Fibroblast of skin of back (primary cell): Measurements from ENCODE around the gene DNAJC22. TPM values are rescaled to one million over a fixed set of nuclear protein-coding genes. Genes with fewer than 3 reads are reported as not detected.
"Not testable (repeated sequence)": the region's sequence is repeated elsewhere in the genome, so short reads cannot be mapped to it uniquely, and the experiment has no call there.

Experiments used
- DNase-seq: peaks from one replicate; pipeline ENCODE4 v3.0.0-alpha.2; 2013
- polyA plus RNA-seq, 2 experiments: library from polyadenylated mRNA; unstranded; fragments of 120-200 nt; gene quantifications; one replicate each; pipeline ENCODE4 v1.2.1, GENCODE V29; 2013; ENCODE audit not compliant: insufficient read length in 2 of 2

The DNAJC22 gene
- 0.79 TPM for polyA plus RNA-seq (2013, experiment 1 of 2; ENCODE audit: insufficient read length)
- polyA plus RNA-seq (2013, experiment 2 of 2; ENCODE audit: insufficient read length): 1.2 TPM

DNA sequence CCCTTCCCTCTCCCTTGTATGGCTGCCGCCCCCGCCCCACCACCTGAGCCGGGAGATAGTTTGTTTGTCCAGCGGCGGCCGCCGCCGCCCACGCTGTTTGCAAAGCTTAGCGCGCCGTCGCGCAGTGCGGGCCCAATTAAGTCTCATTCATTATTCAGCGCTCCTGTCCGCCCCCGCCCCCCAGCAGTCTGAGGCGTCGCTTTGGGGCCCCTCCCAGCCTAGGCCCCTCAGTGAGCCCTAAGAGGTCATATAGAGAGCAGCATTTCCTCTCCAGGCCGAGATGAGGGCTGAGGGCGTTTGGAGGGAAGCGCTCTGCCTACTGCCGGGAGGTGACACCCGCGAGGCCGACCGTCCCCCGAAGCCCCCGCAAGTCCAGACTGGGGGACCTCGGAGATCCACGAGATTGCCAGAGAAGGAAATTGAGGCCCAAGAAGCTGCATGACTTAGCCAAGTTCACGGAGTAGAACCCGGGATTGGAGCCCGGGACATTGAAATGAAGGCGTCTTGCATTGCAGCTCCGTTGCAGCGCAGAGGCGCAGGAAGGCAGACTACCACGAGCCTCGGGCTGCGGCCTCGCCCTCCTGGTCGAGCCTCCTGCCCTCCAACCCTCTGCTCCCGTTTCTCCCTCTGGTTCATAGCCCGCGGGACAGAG lies at the start of gene DNAJC22:
Gene DNAJC22, plus strand, starts transcription at position 230 of the 652 bp plus-strand sequence. CDS start 1,985 bp downstream, outside the sequence.
- DNase-seq: no peak

DNA sequence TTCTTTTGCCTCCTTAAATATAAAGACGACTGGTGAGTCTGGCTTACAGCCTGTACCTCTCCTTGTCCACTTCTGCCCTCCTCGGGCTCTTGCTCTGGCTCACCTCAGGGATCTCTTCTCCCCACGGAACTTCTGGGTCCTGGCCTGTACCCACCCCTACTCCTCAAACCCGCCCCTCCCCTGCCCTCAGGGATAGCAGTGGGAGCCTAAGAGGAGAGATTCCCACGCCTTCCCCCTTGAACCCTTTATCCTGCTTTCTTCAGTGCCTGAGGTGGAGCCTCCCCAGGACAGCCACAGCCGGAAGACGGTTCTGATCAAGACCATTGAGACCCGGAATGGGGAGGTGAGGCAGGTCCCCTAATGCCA lies 49.0 kb upstream of the DNAJC22 start:
- no peak for DNase-seq

DNA sequence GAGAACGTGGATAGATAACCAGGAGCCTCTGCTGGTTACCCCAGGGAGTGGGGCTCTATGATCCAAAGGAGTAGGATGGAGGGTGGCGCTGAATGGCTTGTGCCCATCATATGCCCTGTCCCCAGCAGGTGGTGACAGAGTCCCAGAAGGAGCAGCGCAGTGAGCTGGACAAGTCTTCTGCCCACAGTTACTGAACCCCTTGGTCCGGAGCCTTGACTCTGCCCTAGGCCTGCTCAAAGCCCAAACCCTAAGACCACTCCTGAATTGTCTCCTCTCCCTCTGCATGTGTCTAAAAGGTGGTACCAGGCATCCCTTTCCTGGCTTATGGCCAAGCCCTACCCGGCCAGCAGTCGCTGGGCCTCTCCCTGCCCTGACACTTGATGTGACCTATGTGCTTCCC lies 48.5 kb upstream of the DNAJC22 start:
- DNase-seq: no peak

DNA sequence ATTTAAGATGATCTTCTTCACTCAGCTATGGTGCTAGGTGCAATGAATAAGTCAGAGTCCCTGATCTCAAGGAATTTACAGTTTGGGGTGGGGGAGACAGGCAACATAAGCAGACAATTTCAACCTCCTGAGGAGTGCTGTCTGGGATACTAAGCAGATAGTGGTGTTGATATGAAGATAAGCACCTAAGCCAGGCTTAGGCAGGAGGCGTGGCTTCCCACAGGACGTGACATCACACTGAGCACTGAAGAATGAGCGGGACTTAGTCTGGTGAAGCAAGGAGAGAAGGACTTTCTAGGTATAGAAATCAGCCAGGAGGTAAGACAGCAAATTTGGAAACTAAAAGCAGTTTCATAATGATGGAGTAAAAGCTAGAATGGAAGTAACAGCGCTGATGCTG lies 44.9 kb upstream of the DNAJC22 start:
- no peak for DNase-seq

DNA sequence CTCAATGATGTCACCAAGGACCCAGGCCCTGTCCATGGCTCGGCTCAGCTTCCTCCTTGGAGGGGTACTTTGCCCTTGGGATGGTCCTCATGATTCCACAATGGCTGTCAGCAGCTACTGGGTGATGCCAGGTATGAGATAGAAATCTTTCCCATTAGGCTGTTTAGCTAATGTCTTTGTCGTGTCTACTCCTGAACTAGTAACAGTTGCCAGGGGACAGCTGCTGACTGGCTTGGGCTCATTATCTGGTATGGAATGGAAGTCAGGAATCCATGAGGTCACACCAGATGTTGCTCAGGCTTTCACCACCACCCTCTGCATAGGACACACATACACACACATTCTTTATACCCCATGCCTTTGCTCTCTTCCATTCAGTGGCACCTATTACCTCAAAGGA lies 42.5 kb upstream of the DNAJC22 start:
- peak; percentile 45 for DNase-seq

DNA sequence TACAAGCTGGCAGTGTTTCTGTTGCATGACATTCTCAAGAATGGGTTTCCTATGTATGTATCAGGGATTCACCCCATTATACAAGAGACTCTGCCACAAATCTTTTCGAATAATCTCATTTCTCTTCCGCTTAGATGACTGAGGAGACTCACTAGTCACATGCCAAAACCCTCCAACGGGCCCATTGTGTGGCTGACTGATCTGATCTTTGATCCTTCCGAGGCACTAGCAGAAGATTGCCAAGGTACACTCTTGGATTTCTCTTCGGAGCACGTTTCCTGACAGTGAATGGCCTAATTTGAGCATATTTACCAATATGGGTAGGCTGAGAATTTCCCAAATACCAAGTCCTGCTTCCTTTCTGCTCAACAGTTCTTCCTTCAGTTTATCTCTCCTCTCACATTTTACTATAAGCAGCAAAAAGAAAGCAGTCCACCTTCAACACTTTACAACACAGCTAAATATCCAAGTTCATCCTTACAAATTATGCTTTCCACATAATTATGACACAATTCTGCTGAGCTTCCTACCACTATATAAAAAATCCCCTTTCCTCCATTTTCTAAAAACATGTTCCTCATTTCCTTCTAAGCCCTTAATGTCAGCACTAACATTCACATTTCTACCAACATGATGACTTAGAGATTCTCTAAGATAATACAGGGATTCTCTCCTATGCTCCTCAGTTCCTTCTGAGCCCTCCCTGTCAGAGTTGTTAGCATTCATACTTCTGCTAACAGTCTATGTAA lies 40.8 kb upstream of the DNAJC22 start:
- DNase-seq: no peak

DNA sequence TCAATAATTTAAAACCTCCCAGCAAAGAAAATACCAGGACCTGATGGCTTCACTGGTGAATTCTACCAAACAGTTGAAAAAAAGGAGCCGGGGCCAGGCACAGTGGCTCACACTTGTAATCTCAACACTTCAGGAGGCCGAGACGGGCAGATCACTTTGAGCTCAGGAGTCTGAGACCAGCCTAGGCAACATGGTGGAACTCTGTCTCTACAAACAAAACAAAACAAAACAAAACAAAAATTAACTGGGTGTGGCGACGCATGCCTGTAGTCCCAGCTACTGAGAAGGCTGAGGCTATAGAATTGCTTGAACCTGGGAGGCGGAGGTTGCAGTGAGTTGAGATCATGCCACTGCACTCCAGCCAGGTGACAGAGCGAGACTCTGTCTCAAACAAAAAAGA lies 37.3 kb upstream of the DNAJC22 start:
- no peak for DNase-seq

DNA sequence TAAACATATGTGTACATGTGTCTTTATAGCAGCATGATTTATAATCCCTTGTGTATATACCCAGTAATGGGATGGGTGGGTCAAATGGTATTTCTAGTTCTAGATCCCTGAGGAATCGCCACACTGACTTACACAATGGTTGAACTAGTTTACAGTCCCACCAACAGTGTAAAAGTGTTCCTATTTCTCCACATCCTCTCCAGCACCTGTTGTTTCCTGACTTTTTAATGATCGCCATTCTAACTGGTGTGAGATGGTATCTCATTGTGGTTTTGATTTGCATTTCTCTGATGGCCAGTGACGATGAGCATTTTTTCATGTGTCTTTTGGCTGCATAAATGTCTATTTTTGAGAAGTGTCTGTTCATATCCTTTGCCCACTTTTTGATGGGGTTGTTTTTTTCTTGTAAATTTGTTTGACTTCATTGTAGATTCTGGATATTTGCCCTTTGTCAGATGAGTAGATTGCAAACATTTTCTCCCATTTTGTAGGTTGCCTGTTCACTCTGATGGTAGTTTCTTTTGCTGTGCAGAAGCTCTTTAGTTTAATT lies 36.2 kb upstream of the DNAJC22 start:
- not testable (repeated sequence) for DNase-seq

DNA sequence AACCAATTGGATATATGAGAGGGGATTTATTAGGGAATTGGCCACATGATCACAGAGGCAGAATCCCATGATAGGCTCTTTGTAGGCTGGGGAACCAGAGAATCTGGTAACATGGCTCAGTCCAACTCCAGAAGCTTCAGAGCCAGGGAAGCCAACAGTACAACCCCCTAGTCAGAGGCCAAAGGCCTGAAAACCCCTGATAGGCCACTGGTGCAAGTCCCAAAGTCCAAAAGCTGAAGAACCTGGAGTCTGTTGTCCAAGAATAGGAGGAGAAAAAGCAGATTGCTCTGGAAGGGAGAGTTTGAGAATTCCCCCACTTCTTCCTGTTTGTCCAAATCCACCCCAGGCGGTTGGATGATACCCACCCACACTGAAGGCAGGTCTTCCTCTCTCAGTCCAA lies 31.9 kb upstream of the DNAJC22 start:
- no peak for DNase-seq

DNA sequence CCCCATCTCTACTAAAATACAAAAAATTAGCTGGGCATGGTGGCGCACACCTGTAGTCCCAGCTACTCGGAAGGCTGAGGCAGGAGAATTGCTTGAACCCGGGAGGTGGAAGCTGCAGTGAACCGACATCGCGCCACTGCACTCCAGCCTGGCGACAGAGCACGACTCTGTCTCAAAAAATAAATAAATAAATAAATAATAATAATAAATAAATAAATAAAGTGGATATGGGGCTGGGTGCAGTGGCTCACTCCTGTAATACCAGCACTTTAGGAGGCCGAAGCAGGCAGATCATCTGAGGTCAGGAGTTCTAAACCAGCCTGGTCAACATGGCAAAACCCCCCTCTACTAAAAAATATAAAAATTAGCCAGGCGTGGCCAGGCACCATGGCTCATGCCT lies 29.6 kb upstream of the DNAJC22 start:
- DNase-seq: not testable (repeated sequence)

DNA sequence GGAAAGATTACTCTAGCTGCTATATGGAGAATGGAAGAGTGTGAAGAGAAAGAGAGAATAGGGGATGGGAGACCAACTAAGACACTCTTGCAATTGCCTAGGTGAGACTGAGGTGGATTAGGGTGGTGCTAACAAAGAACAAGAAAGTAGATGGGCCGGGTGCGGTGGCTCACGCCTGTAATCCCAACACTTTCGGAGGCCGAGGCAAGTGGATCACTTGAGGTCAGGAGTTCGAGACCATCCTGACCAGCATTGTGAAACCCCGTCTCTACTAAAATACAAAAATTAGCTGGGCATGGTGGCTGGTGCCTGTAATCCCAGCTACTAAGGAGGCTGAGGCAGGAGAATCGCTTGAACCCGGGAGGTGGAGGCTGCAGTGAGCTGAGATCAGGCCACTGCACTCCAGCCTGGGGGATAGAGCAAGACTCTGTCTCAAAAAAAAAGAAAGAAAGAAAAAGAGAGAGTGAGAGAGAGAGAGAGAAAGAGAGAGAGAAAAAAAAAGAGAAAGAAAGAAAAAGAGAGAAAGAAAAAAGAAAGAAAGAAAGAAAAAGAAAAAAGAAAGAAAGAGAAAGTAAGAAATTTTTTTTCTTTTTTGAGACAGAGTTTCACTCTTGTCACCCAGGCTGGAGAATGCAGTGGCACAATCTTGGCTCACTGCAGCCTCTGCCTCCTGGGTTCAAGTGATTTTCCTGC lies 26.1 kb upstream of the DNAJC22 start:
- not testable (repeated sequence) for DNase-seq

DNA sequence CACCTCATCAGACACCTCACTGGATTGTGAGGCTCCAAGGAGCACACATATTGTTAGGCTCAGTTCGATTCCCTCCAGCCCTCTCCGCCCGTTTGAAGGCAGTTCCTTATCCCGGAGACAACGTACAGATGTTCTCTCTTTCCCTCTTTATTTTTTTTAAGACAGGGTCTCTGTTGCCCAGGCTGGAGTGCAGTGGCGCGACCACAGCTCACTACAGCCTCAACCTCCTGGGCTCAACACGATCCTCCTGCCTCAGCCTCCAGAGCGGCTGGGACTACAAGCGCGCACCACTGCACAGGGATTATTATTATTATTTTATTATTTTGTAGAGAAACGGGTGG lies 24.4 kb upstream of the DNAJC22 start:
- no peak for DNase-seq

DNA sequence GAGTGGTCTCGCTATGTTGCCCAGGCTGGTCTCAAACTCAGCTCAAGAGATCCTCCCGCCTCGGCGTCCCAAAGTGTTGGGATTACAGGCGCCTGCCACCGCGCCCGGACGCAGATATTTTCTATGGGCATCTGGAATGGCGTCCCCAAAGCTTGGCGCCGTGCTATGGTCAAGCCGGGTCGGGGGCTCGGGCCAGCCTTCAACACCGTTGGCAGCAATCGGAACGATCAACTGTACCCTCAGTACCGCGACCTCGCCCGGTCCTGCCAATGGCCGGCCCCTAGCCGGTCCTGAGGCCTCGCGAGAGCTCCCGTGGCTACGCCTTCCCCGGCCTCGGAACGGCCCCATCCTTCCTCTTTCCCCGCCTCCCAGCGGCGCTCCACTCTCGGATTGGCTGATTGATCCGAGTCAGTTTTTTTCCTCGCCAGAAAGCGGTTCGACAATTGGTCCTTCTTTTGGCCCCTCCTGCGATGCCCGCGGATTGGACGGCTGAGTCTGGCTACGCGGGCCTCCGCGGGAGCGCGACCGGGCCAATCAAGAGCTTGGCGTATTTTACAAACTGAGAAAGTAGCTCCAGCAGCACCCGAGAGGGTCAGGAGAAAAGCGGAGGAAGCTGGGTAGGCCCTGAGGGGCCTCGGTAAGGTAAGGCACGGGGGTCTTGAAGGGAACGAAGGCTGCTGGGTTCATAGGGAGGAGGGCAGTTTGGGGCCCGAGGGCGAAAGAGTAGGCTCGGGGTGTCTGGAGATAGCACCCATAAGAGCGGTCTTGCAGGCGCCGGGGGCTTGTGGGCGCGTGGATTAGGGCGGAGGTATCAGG lies 23.8 kb upstream of the DNAJC22 start, which contains the start of gene TROAP:
Gene TROAP, plus strand, starts transcription at position 548 of the 816 bp plus-strand sequence. CDS start 354 bp downstream, outside the sequence.
- peak; percentile 99 for DNase-seq

DNA sequence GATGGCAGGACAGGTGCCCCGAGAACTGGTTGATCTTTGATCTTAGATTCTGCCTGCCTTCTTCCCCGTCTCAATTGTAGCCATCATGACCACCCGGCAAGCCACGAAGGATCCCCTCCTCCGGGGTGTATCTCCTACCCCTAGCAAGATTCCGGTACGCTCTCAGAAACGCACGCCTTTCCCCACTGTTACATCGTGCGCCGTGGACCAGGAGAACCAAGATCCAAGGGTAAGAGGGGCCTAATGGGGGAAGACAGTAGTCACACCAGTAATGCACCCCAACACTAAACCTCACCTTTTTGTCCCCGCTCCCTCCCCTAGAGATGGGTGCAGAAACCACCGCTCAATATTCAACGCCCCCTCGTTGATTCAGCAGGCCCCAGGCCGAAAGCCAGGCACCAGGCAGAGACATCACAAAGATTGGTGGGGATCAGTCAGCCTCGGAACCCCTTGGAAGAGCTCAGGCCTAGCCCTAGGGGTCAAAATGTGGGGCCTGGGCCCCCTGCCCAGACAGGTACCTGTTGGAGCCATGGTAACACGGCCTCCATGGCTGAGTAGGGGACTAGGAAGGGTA lies 23.1 kb upstream of the DNAJC22 start:
- DNase-seq: no peak

DNA sequence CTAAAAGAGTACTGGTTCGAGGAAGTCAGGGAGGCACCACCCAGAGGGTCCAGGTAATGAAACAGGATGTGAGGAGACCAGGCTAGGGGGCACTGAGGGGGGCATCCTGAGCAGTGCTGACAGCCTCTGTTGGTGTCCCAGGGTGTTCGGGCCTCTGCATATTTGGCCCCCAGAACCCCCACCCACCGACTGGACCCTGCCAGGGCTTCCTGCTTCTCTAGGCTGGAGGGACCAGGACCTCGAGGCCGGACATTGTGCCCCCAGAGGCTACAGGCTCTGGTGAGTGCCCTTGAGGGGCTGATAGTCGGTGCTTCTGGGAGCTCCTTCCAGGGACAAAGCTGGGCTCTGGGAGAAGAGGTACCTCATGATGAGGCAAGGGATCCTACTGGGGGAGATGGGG lies 21.1 kb upstream of the DNAJC22 start:
- no peak for DNase-seq

DNA sequence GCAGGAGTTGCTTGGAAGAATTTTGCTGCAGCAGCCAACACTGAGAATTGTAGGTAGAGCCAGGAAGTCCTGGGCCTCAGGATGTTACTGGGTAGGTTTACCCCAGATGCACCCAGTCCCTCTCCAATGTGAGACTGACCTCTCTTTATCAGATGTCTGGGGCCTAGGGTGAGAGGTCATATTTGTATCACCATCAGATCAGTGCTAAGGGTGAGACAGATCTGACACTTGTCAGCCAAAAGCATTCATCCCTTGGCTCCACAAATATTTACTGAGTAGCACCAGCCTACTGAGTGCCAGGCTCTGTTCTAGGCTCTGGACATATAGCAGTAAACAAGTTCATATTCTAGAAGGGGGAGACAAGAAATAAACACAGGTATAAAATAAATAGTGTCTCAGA lies 19.3 kb upstream of the DNAJC22 start:
- no peak for DNase-seq

DNA sequence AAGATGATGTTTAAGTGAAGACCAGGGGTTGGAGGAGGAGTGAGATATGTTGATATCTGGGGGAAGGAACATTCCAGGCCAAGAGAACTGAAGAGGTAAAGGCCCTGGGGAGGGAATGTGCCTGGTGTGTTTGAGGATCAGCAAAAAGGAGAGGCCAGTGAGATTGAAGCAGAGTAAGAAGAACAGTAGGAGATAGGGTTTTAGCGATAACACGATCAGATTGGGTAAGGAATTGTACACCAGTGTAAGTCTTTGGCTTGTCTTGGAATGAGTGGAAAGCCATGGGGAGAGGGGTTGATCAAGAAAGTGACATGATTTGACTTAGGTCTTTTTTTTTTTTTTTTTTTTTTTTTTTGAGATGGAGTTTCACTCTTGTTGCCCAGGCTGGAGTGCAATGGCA lies 18.8 kb upstream of the DNAJC22 start:
- no peak for DNase-seq

DNA sequence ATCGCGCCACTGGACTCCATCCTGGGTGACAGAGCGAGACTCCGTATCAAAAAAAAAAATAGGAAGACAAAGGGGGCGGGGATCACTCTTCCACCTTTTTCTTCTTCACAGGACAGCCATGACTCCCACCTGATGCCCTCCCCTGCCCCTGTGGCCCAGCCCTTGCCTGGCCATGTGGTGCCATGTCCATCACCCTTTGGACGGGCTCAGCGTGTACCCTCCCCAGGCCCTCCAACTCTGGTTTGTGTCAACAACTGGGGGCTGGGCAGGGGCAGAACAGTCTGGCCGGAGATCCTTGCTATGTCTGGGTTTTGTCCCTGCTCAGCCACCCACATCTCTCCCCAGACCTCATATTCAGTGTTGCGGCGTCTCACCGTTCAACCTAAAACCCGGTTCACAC lies 17.9 kb upstream of the DNAJC22 start:
- no peak for DNase-seq

DNA sequence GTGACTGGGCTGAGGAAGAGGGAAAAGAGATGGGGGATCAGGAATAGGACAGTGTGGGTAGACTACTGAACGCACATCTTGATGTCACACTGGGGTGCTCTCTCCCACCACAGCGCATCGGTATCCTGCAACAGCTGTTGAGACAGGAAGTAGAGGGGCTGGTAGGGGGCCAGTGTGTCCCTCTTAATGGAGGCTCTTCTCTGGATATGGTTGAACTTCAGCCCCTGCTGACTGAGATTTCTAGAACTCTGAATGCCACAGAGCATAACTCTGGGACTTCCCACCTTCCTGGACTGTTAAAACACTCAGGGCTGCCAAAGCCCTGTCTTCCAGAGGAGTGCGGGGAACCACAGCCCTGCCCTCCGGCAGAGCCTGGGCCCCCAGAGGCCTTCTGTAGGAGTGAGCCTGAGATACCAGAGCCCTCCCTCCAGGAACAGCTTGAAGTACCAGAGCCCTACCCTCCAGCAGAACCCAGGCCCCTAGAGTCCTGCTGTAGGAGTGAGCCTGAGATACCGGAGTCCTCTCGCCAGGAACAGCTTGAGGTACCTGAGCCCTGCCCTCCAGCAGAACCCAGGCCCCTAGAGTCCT lies 16.6 kb upstream of the DNAJC22 start:
- no peak for DNase-seq

DNA sequence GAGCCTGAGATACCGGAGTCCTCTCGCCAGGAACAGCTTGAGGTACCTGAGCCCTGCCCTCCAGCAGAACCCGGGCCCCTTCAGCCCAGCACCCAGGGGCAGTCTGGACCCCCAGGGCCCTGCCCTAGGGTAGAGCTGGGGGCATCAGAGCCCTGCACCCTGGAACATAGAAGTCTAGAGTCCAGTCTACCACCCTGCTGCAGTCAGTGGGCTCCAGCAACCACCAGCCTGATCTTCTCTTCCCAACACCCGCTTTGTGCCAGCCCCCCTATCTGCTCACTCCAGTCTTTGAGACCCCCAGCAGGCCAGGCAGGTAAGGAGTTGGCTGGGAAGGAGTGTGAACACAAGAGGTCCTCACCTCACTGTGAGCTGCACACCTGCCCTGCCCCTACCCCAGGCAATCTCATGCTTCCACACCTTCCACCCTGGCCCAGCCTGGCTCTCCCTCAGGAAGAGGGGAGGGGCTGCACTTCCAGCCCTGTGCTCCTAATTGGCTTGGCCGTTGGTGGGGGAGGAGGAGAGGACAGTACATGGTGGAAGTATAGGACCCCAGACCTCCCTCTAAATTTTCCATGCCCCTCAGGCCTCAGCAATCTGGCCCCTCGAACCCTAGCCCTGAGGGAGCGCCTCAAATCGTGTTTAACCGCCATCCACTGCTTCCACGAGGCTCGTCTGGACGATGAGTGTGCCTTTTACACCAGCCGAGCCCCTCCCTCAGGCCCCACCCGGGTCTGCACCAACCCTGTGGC lies 15.9 kb upstream of the DNAJC22 start:
- DNase-seq: no peak
